ENCODE measurements around the gene NGEF.

GRCh38 chr2:232967474-232967873 is 45.6 kb downstream of the NGEF start:
- no peak for TF ChIP-seq MAX (IDR thresholded peaks at IDR 0.05; ENCODE audit: low read depth)
- no peak for TF ChIP-seq PBX3 (IDR thresholded peaks at IDR 0.05)
- no peak for TF ChIP-seq CHD2 (IDR thresholded peaks at IDR 0.05; ENCODE audit: low read length, partially characterized antibody)
- TF ChIP-seq CTCF (IDR thresholded peaks at IDR 0.05) = no peak
